Esophagus squamous epithelium (tissue), 5 donors: ENCODE data around the gene SLC29A1. TPM values are rescaled to one million over a fixed set of nuclear protein-coding genes. Genes with fewer than 3 reads are reported as not detected.
"Not testable (repeated sequence)": the region's sequence is repeated elsewhere in the genome, so short reads cannot be mapped to it uniquely, and the experiment has no call there.

Source experiments
- DNase-seq: peaks from one replicate; lab custom pipeline; 2025; lab: John Stamatoyannopoulos, UW
- H3K27ac ChIP-seq, 4 donors: fragments of 200-600 bp; sonication (generic); one replicate each; pipeline ENCODE4 v1.5.1; 2016 to 2019; ENCODE audit warnings: mild to moderate bottlenecking in 1 of 4
- H3K27me3 ChIP-seq, 4 donors: fragments of 200-600 bp; sonication (generic); 1 replicate in 3 of 4; 2 replicates in 1 of 4; pipeline versions ENCODE4 v1.5.1 to v1.6.0; 2017 to 2021; ENCODE audit warnings: antibody characterized with exemption in 1 of 4
- H3K36me3 ChIP-seq, 3 donors: fragments of 200-600 bp; sonication (generic); one replicate each; pipeline ENCODE4 v1.5.1; 2016 to 2019
- H3K4me1 ChIP-seq, 3 donors: fragments of 200-600 bp; sonication (generic); one replicate each; pipeline ENCODE4 v1.5.1; 2017 to 2019
- H3K4me3 ChIP-seq, 4 donors: fragments of 200-600 bp; sonication (generic); 1 replicate in 3 of 4; 2 replicates in 1 of 4; pipeline ENCODE4 v1.5.1; 2016 to 2019; ENCODE audit warnings: mild to moderate bottlenecking in 2 of 4, moderate library complexity in 1 of 4
- H3K9me3 ChIP-seq, 3 donors: fragments of 200-600 bp; sonication (generic); one replicate each; pipeline ENCODE4 v1.5.1; 2016 to 2019
- CTCF ChIP-seq, 6 experiments: fragments of 450-650 bp in 4 of 6; fragments of 200-600 bp in 2 of 6; sonication (generic) in 2 of 6; IDR thresholded peaks; one replicate each; pipeline ENCODE4 v1.5.1; 2016 to 2019; ENCODE audit warnings: antibody characterized with exemption in 6 of 6, mild to moderate bottlenecking in 4 of 6, moderate library complexity in 4 of 6
- POLR2A ChIP-seq, 4 donors: fragments of 450-650 bp; IDR thresholded peaks; one replicate each; pipeline ENCODE4 v1.6.1; 2017; ENCODE audit warnings: antibody characterized with exemption in 4 of 4, mild to moderate bottlenecking in 4 of 4, moderate library complexity in 3 of 4
- WGBS, 2 donors: methylation state at CpG; one replicate each; pipeline ENCODE4 v1.1.5; 2018; 5-methylcytosine and 5-hydroxymethylcytosine counted together
- intact Hi-C: fragments of 100-400 bp; cut with DNase I; formaldehyde crosslinking; loops from one replicate; pipeline ENCODE4 v1.15.0; 2022
- total RNA-seq, 4 donors: library from RNA; depleted of rRNA; stranded (reverse); fragments of >200 nt; gene quantifications; one replicate each; pipeline ENCODE4 v1.1.0, GENCODE V29; 2016
- donor health status: DM: yes; HTN: yes; CAD: no.

SLC29A1 gene
- total RNA-seq, 4 donors from 2014 or later: 12.7 to 24.8 (median 22.3) TPM

GRCh38 chr6:44230034-44230675, 6.8 kb downstream of the SLC29A1 start:
- H3K27me3 ChIP-seq: no peaks in the 10 kb centered on the region
- TF ChIP-seq CTCF (IDR thresholded peaks at IDR 0.05) (no peak), POLR2A (IDR thresholded peaks at IDR 0.05) (no peak)
- WGBS, 2 donors: 95 to 100% methylated on average over 4 to 7 of the region's 10 CpGs
- intact Hi-C loops: no loop called here
- H3K4me3 ChIP-seq: no peak overlapping the region
- H3K36me3 ChIP-seq: peaks cover 3 to 48% (median 8%) of the 10 kb centered on the region in 3 donors
- peaks cover 16 to 54% (median 50%) of the 10 kb centered on the region in 3 donors for H3K4me1 ChIP-seq
- no peaks in the 10 kb centered on the region for H3K9me3 ChIP-seq
- no peak overlapping the region for H3K27ac ChIP-seq
- no peak for DNase-seq

GRCh38 chr6:44231426-44231825, 8.0 kb downstream of the SLC29A1 start:
- H3K4me3 ChIP-seq, H3K9me3 ChIP-seq, H3K27ac ChIP-seq, DNase-seq, H3K27me3 ChIP-seq, intact Hi-C loops: not testable (repeated sequence)
- WGBS, 2 donors: 80 to 82% methylated on average over 9 of the region's 9 CpGs
- Histone ChIP-seq H3K36me3 (peaks cover 3 to 48% (median 8%) of the 10 kb centered on the region in 3 donors), H3K4me1 (peaks cover 10 to 49% (median 43%) of the 10 kb centered on the region in 3 donors)

- DNase-seq: no peak
- H3K36me3 ChIP-seq: peaks cover 0 to 48% (median 8%) of the 10 kb centered on the region in 3 donors
- no peaks in the 10 kb centered on the region for H3K27me3 ChIP-seq
- 76 to 89% methylated on average over 4 to 13 of the region's 16 CpGs for WGBS, 2 donors
- peaks cover 6 to 49% (median 37%) of the 10 kb centered on the region in 3 donors for H3K4me1 ChIP-seq
- peak overlapping the region; percentile 30 to 93 (median 74) for H3K27ac ChIP-seq
- H3K4me3 ChIP-seq: no peak overlapping the region
- TF ChIP-seq CTCF (IDR thresholded peaks at IDR 0.05) (no peak), POLR2A (IDR thresholded peaks at IDR 0.05) (no peak)
- intact Hi-C loops: no loop called here
- H3K9me3 ChIP-seq: no peaks in the 10 kb centered on the region
Observed at GRCh38 chr6:44232676-44233566, 9.5 kb downstream of the SLC29A1 start.

GRCh38 chr6:44233567-44234100, 10.2 kb downstream of the SLC29A1 start:
- peaks cover 6 to 55% (median 42%) of the 10 kb centered on the region in 3 donors for H3K4me1 ChIP-seq
- TF ChIP-seq POLR2A (IDR thresholded peaks at IDR 0.05) (no peak), CTCF (IDR thresholded peaks at IDR 0.05) (no peak)
- H3K9me3 ChIP-seq: no peaks in the 10 kb centered on the region
- peak overlapping the region; percentile 30 to 93 (median 74) for H3K27ac ChIP-seq
- 78 to 84% methylated on average over 10 to 14 of the region's 14 CpGs for WGBS, 2 donors
- DNase-seq: no peak
- intact Hi-C loops: no loop called here
- H3K4me3 ChIP-seq: no peak overlapping the region
- peaks cover 0 to 48% (median 8%) of the 10 kb centered on the region in 3 donors for H3K36me3 ChIP-seq
- no peaks in the 10 kb centered on the region for H3K27me3 ChIP-seq

GRCh38 chr6:44234101-44235025, 11.0 kb downstream of the SLC29A1 start:
- peaks cover 6 to 56% (median 42%) of the 10 kb centered on the region in 3 donors for H3K4me1 ChIP-seq
- peaks cover 0 to 43% (median 8%) of the 10 kb centered on the region in 3 donors for H3K36me3 ChIP-seq
- no peak overlapping the region for H3K4me3 ChIP-seq
- TF ChIP-seq POLR2A (IDR thresholded peaks at IDR 0.05): no peak
- peak; percentile 31 to 74 (median 55) for TF ChIP-seq CTCF (IDR thresholded peaks at IDR 0.05)
- intact Hi-C loops: loop anchor here (5.0 kb wide), 1 partner anchor 62 kb away; no protein-coding TSS in a partner anchor
- H3K9me3 ChIP-seq: no peaks in the 10 kb centered on the region
- no peak for DNase-seq
- 27 to 43% methylated on average over 3 to 4 of the region's 5 CpGs for WGBS, 2 donors
- H3K27ac ChIP-seq: peak overlapping the region; percentile 45 to 93 (median 74)
- H3K27me3 ChIP-seq: no peaks in the 10 kb centered on the region
